DOHH2 (cell line): ENCODE measurements around the gene CLN6.
"Not testable (repeated sequence)": the region's sequence is repeated elsewhere in the genome, so short reads cannot be mapped to it uniquely, and the experiment has no call there.

Experiments used
- H3F3A ChIP-seq: fragments of 200-600 bp; sonication (generic), shearing (Covaris generic); 2 replicates; pipeline ENCODE4 v1.6.0; 2016; ENCODE audit warnings: antibody characterized with exemption, mild to moderate bottlenecking; ENCODE audit not compliant: control insufficient read depth, insufficient read depth
- H3K27ac ChIP-seq: fragments of 200-600 bp; sonication (generic); 2 replicates; pipeline ENCODE4 v1.5.1; 2014; ENCODE audit warnings: low read depth, mild to moderate bottlenecking, low read length, moderate library complexity
- H3K27me3 ChIP-seq: fragments of 200-600 bp; sonication (generic); 2 replicates; pipeline ENCODE4 v1.6.1; 2014; ENCODE audit warnings: mild to moderate bottlenecking, low read length, mixed read lengths; ENCODE audit not compliant: control insufficient read depth
- H3K36me3 ChIP-seq: fragments of 200-600 bp; sonication (generic); 2 replicates; pipeline ENCODE4 v1.6.1; 2014; ENCODE audit warnings: mild to moderate bottlenecking, low read length, moderate library complexity, mixed read lengths; ENCODE audit not compliant: control insufficient read depth
- H3K4me1 ChIP-seq: fragments of 200-600 bp; sonication (generic); 2 replicates; pipeline ENCODE4 v1.6.1; 2014; ENCODE audit warnings: mild to moderate bottlenecking, low read length, mixed read lengths; ENCODE audit not compliant: control insufficient read depth
- H3K4me2 ChIP-seq: fragments of 200-600 bp; sonication (generic); 2 replicates; pipeline ENCODE4 v1.6.0; 2014; ENCODE audit warnings: mild to moderate bottlenecking, low read length, moderate library complexity
- H3K4me3 ChIP-seq: fragments of 200-600 bp; sonication (generic); 2 replicates; pipeline ENCODE4 v1.5.1; 2014; ENCODE audit warnings: mild to moderate bottlenecking, low read length, mixed read lengths
- H3K79me2 ChIP-seq: fragments of 200-600 bp; sonication (generic); 2 replicates; pipeline ENCODE4 v1.6.1; 2014; ENCODE audit warnings: mild to moderate bottlenecking, low read length, mixed read lengths; ENCODE audit not compliant: control insufficient read depth
- H3K9me2 ChIP-seq: fragments of 200-600 bp; sonication (generic); replicated peaks from 2 replicates; pipeline ENCODE4 v1.6.1; 2014; ENCODE audit warnings: mild to moderate bottlenecking, low read length, mixed read lengths; ENCODE audit not compliant: control insufficient read depth
- H3K9me3 ChIP-seq: fragments of 200-600 bp; sonication (generic); 2 replicates; pipeline ENCODE4 v1.6.1; 2014; ENCODE audit warnings: antibody characterized with exemption, low read length, mixed read lengths; ENCODE audit not compliant: control insufficient read depth, insufficient read depth
- H4K20me1 ChIP-seq: fragments of 200-600 bp; sonication (generic); 2 replicates; pipeline ENCODE4 v1.6.0; 2014; ENCODE audit warnings: low read depth, mild to moderate bottlenecking, antibody characterized with exemption, low read length, moderate library complexity; ENCODE audit not compliant: control insufficient read depth, insufficient read depth
- CTCF ChIP-seq: fragments of 200-600 bp; sonication (generic); IDR thresholded peaks from one replicate; pipeline ENCODE4 v1.5.1; 2014; ENCODE audit warnings: antibody characterized with exemption, mild to moderate bottlenecking, low read depth, low read length; ENCODE audit not compliant: poor library complexity, severe bottlenecking
- EZH2phosphoT487 ChIP-seq: fragments of 200-600 bp; sonication (generic); IDR thresholded peaks from 2 replicates; pipeline ENCODE4 v1.6.1; 2017; ENCODE audit warnings: borderline replicate concordance, mild to moderate bottlenecking, antibody characterized with exemption, low read length, moderate library complexity, mixed read lengths

Gene CLN6

GRCh38 chr15:68228143-68228970 is 1.2 kb downstream of the CLN6 start:
- peak overlapping the region; percentile 98 for H3K4me3 ChIP-seq
- TF ChIP-seq EZH2phosphoT487 = no peak
- TF ChIP-seq CTCF = no peak
- no peaks in the 10 kb centered on the region for H3K27me3 ChIP-seq
- peaks cover 8% of the 10 kb centered on the region for H3F3A ChIP-seq
- H3K4me1 ChIP-seq = peaks cover 61% of the 10 kb centered on the region
- peak overlapping the region; percentile 74 for H3K4me2 ChIP-seq
- H3K36me3 ChIP-seq = peaks cover 20% of the 10 kb centered on the region
- no peaks in the 10 kb centered on the region for H3K9me3 ChIP-seq
- no peaks in the 10 kb centered on the region for H3K9me2 ChIP-seq
- peak overlapping the region; percentile 80 for H3K27ac ChIP-seq
- peaks cover 59% of the 10 kb centered on the region for H3K79me2 ChIP-seq
- no peaks in the 10 kb centered on the region for H4K20me1 ChIP-seq

GRCh38 chr15:68227643-68228142 is 1.8 kb downstream of the CLN6 start:
- H3K27me3 ChIP-seq = no peaks in the 10 kb centered on the region
- H3K4me1 ChIP-seq = peaks cover 59% of the 10 kb centered on the region
- no peaks in the 10 kb centered on the region for H3K9me3 ChIP-seq
- TF ChIP-seq EZH2phosphoT487 = no peak
- no peak for TF ChIP-seq CTCF
- H3K4me3 ChIP-seq = peak overlapping the region; percentile 98
- peaks cover 20% of the 10 kb centered on the region for H3K36me3 ChIP-seq
- peaks cover 8% of the 10 kb centered on the region for H3F3A ChIP-seq
- no peaks in the 10 kb centered on the region for H3K9me2 ChIP-seq
- H3K79me2 ChIP-seq = peaks cover 64% of the 10 kb centered on the region
- H4K20me1 ChIP-seq = no peaks in the 10 kb centered on the region
- no peak overlapping the region for H3K27ac ChIP-seq
- peak overlapping the region; percentile 74 for H3K4me2 ChIP-seq

- Histone ChIP-seq H3K4me3 (peak overlapping the region; percentile 50), H3K27ac (peak overlapping the region; percentile 46), H3K4me1 (peaks cover 50% of the 10 kb centered on the region), H3K36me3 (peaks cover 20% of the 10 kb centered on the region), H3K79me2 (peaks cover 67% of the 10 kb centered on the region), H3K4me2 (peak overlapping the region; percentile 39)
- not testable (repeated sequence) for H3K9me2 ChIP-seq, H3F3A ChIP-seq, H3K9me3 ChIP-seq, H4K20me1 ChIP-seq, H3K27me3 ChIP-seq
These were observed 4.1 kb downstream of the CLN6 start for GRCh38 chr15:68225442-68225841.

GRCh38 chr15:68224546-68225250 is 4.8 kb downstream of the CLN6 start:
- Histone ChIP-seq H3K4me1 (peaks cover 44% of the 10 kb centered on the region), H3K79me2 (peaks cover 75% of the 10 kb centered on the region), H4K20me1 (no peaks in the 10 kb centered on the region), H3K27me3 (no peaks in the 10 kb centered on the region), H3F3A (peaks cover 8% of the 10 kb centered on the region), H3K9me3 (no peaks in the 10 kb centered on the region), H3K4me3 (peak overlapping the region; percentile 50), H3K4me2 (peak overlapping the region; percentile 39), H3K9me2 (no peaks in the 10 kb centered on the region), H3K27ac (peak overlapping the region; percentile 46), H3K36me3 (peaks cover 25% of the 10 kb centered on the region)
- TF ChIP-seq CTCF (no peak), EZH2phosphoT487 (no peak)
